Gastroesophageal sphincter (tissue), 4 donors: ENCODE results near the gene LRRTM4. TPM values are rescaled to one million over a fixed set of nuclear protein-coding genes. Genes with fewer than 3 reads are reported as not detected.

Experiments used
- ATAC-seq: fragments of 150-250 bp; one replicate; pipeline ENCODE4 v1.9.1; 2016; ENCODE audit warnings: mild to moderate bottlenecking, moderate library complexity
- H3K27ac ChIP-seq, 4 donors: fragments of 200-600 bp; sonication (generic) in 3 of 4; 1 replicate in 3 of 4; 2 replicates in 1 of 4; pipeline ENCODE4 v1.5.1; 2016 to 2019
- H3K27me3 ChIP-seq: fragments of 200-600 bp; sonication (generic); one replicate; pipeline ENCODE4 v1.5.1; 2019
- H3K36me3 ChIP-seq, 2 donors: fragments of 200-600 bp; sonication (generic); one replicate each; pipeline ENCODE4 v1.5.1; 2019; ENCODE audit warnings: control low read depth in 1 of 2
- H3K4me1 ChIP-seq, 3 donors: fragments of 200-600 bp; sonication (generic); 1 replicate in 2 of 3; 2 replicates in 1 of 3; pipeline ENCODE4 v1.5.1; 2016 to 2019; ENCODE audit warnings: control low read depth in 2 of 3
- H3K4me3 ChIP-seq, 2 donors: fragments of 200-600 bp; sonication (generic); one replicate each; pipeline ENCODE4 v1.5.1; 2019; ENCODE audit warnings: mild to moderate bottlenecking in 1 of 2, moderate library complexity in 1 of 2
- H3K9me3 ChIP-seq, 3 donors: fragments of 200-600 bp; sonication (generic); one replicate each; pipeline ENCODE4 v1.5.1; 2017 to 2019; ENCODE audit warnings: control low read depth in 2 of 3
- EP300 ChIP-seq: sonication (generic); formaldehyde crosslinking; IDR thresholded peaks from one replicate; pipeline ENCODE4 v1.6.1; 2017; ENCODE audit warnings: antibody characterized with exemption, mild to moderate bottlenecking
- POLR2A ChIP-seq, 2 donors: fragments of 450-650 bp; IDR thresholded peaks; one replicate each; pipeline ENCODE4 v1.6.1; 2017; ENCODE audit warnings: antibody characterized with exemption in 2 of 2, mild to moderate bottlenecking in 2 of 2, moderate library complexity in 1 of 2
- POLR2AphosphoS5 ChIP-seq: sonication (generic); formaldehyde crosslinking; IDR thresholded peaks from one replicate; pipeline ENCODE4 v1.6.1; 2017; ENCODE audit warnings: antibody characterized with exemption
- WGBS, 2 donors: methylation state at CpG; one replicate each; pipeline ENCODE4 v1.1.5; 2018; ENCODE audit warnings: low coverage in 1 of 2; 5-methylcytosine and 5-hydroxymethylcytosine counted together
- total RNA-seq, 4 donors: library from RNA; depleted of rRNA; stranded (reverse); fragments of >200 nt; gene quantifications; one replicate each; pipeline ENCODE4 v1.1.0, GENCODE V29; 2016
- TF ChIP-seq, protein P1 (sequence below), 4 experiments: fragments of 200-600 bp in 2 of 4; fragments of 450-650 bp in 2 of 4; sonication (generic) in 1 of 4; IDR thresholded peaks; one replicate each; pipeline ENCODE4 v1.5.1; 2017 to 2019; ENCODE audit warnings: antibody characterized with exemption in 4 of 4, mild to moderate bottlenecking in 2 of 4, moderate library complexity in 2 of 4

Gene LRRTM4
- total RNA-seq, 4 donors from 2014 or later = 0.12 to 0.30 (median 0.27) TPM; not detected in 1

DNA sequence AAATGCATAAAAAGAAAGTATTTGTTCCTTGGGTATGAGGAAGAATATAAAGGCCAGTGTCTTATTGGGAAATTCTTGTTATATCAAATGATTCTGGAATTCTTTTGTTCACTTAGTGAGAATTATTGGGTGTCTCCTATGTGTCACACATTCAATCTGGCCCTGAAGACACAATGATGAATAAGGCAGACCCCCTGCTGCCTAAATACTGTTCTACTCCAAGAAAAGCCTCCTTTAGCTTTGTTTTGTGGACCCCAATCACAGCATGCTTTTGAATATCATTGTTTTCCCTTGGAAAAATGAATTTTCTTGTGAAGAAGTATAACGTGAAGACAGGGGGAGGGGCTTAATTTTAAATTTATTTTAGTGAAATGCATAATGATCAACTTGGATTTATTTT, 682.4 kb downstream of the LRRTM4 start:
- Histone ChIP-seq H3K36me3 (no peaks in the 10 kb centered on the region), H3K4me1 (no peaks in the 10 kb centered on the region), H3K9me3 (no peaks in the 10 kb centered on the region), H3K27me3 (no peaks in the 10 kb centered on the region), H3K4me3 (no peak overlapping the region), H3K27ac (no peak overlapping the region)
- WGBS, 2 donors = 56 to 65% methylated on average over 1 of the region's 1 CpG
- no peak for ATAC-seq
- no peak for TF ChIP-seq POLR2A (IDR thresholded peaks at IDR 0.05)
- no peak for TF ChIP-seq POLR2AphosphoS5
- TF ChIP-seq, protein P1, sequence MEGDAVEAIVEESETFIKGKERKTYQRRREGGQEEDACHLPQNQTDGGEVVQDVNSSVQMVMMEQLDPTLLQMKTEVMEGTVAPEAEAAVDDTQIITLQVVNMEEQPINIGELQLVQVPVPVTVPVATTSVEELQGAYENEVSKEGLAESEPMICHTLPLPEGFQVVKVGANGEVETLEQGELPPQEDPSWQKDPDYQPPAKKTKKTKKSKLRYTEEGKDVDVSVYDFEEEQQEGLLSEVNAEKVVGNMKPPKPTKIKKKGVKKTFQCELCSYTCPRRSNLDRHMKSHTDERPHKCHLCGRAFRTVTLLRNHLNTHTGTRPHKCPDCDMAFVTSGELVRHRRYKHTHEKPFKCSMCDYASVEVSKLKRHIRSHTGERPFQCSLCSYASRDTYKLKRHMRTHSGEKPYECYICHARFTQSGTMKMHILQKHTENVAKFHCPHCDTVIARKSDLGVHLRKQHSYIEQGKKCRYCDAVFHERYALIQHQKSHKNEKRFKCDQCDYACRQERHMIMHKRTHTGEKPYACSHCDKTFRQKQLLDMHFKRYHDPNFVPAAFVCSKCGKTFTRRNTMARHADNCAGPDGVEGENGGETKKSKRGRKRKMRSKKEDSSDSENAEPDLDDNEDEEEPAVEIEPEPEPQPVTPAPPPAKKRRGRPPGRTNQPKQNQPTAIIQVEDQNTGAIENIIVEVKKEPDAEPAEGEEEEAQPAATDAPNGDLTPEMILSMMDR (IDR thresholded peaks at IDR 0.05) = no peak
- TF ChIP-seq EP300 = no peak

GRCh38 chr2:76829374-76830234, 692.6 kb downstream of the LRRTM4 start:
- TF ChIP-seq POLR2AphosphoS5 = no peak
- no peak for TF ChIP-seq EP300
- TF ChIP-seq POLR2A (IDR thresholded peaks at IDR 0.05) = no peak
- TF ChIP-seq, protein P1 (IDR thresholded peaks at IDR 0.05) = no peak
- Histone ChIP-seq H3K9me3 (no peaks in the 10 kb centered on the region), H3K27ac (no peak overlapping the region), H3K4me3 (no peak overlapping the region), H3K36me3 (no peaks in the 10 kb centered on the region), H3K4me1 (no peaks in the 10 kb centered on the region), H3K27me3 (no peaks in the 10 kb centered on the region)
- no peak for ATAC-seq
- 70 to 83% methylated on average over 3 of the region's 3 CpGs for WGBS, 2 donors

DNA sequence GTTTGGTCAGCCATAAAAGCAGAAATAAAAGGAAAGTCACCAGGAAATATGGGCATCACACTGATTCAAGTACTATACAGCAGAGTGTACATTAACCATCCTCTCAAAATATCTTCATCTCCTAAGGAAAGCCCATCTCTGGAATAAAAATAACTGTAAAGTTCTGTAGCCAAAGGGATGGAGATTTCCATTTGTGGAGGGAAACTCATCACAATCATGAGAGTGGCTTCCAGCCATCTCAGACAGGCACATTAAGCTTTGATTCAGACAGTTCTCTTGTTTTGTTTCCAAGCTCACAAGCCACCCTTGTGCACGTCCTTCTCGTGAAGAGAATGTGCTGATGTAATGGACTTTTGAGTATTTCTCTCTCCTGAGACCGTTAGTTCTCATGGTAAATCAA, 695.5 kb downstream of the LRRTM4 start:
- no peak for ATAC-seq
- 13 to 33% methylated on average over 3 of the region's 3 CpGs for WGBS, 2 donors
- TF ChIP-seq POLR2AphosphoS5 (no peak), POLR2A (IDR thresholded peaks at IDR 0.05) (no peak), EP300 (no peak)
- TF ChIP-seq, protein P1 (IDR thresholded peaks at IDR 0.05) = no peak
- Histone ChIP-seq H3K36me3 (no peaks in the 10 kb centered on the region), H3K4me1 (no peaks in the 10 kb centered on the region), H3K27me3 (no peaks in the 10 kb centered on the region), H3K4me3 (no peak overlapping the region), H3K9me3 (no peaks in the 10 kb centered on the region), H3K27ac (no peak overlapping the region)

DNA sequence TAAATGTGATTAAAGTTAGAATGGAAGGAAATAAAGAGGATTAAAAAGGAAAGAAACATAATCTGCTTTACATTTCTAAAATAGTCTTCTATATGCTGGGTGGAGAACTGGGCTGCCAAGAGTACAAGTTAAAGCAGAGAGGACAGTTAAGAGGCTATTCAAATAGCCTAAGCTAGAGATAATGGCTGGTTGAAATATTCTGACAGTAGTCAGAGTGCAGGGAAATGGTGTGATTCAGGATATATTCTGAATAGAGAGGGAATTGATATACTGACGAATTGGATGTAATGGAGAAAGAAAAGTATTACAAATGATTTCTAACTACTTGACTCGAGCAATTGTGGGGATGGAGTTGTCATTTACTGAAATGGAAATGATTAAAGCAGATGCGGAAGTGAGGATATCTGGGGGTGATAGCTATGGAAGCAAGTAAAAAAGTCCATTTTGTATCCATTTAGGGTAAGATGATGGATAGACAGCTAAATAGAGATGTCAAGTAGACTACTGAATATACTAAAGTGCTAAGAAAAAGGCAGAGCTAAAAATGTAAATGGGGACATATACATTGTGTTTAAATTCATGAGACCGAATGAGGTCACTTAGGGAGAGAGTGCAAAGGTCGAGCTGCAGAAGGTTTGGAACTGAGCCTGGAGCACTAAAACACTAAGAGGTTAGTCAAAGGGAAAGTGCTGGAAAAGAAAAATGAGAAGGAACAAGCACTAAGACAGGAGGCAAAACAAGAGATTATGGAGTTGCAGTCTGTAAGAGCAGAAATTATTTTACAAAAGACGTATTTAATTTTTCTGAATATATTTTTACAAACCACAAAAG, 696.8 kb downstream of the LRRTM4 start:
- no peaks in the 10 kb centered on the region for H3K27me3 ChIP-seq
- TF ChIP-seq POLR2A (IDR thresholded peaks at IDR 0.05) (no peak), EP300 (no peak), POLR2AphosphoS5 (no peak)
- TF ChIP-seq, protein P1 (IDR thresholded peaks at IDR 0.05) = no peak
- H3K4me3 ChIP-seq = no peak overlapping the region
- H3K4me1 ChIP-seq = no peaks in the 10 kb centered on the region
- no peaks in the 10 kb centered on the region for H3K36me3 ChIP-seq
- no peaks in the 10 kb centered on the region for H3K9me3 ChIP-seq
- H3K27ac ChIP-seq = no peak overlapping the region
- 61 to 66% methylated on average over 6 of the region's 6 CpGs for WGBS, 2 donors
- no peak for ATAC-seq
